ENCODE data around the gene CDRT15.
"Not testable (repeated sequence)": the region's sequence is repeated elsewhere in the genome, so short reads cannot be mapped to it uniquely, and the experiment has no call there.

Gene CDRT15

DNA sequence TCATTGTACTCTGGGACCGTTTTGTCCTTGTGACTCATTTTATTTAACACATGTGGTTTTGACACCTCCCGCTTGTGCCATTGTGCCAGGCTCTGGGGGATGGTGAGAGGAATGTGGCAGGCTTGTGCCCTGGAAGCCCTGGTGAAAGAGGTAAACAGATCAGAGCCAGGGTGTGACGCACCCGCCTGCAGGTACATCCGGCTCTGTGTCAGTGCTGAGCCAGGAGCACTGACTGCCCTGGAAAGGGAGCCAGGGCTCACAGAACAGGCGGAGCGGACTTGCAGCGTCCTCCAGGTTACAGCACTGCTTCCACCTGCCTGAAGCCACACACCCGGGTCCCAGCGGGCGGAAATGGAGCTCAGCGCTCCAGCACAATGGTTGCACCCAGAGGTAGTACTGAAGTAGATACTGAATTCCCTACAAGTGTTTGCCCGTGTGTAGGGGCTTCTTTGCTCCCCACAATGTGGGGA is 30.6 kb downstream of the CDRT15 start:
- DNase-seq, result peak; percentile 73

- no peak for DNase-seq
These were observed 31.3 kb downstream of the CDRT15 start for GRCh38 chr17:14205380-14205779.

DNA sequence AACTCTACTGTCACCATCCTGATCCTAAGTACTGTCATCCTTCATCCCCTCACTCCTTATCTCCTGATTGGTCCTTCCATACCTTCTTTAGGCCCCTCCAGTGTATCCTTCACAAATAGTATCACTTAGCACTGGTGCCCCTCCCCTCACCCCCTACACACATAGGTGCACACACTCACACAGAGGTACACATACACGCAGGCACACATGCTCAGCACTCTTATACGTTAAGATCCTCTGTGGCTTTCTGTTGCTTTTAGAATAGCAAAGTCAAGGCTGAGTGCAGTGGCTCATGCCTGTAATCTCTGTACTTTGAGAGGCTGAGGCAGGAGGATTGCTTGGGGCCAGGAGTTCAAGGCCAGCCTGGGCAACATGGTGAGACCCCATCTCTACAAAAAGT is 32.1 kb downstream of the CDRT15 start:
- DNase-seq, result no peak

DNA sequence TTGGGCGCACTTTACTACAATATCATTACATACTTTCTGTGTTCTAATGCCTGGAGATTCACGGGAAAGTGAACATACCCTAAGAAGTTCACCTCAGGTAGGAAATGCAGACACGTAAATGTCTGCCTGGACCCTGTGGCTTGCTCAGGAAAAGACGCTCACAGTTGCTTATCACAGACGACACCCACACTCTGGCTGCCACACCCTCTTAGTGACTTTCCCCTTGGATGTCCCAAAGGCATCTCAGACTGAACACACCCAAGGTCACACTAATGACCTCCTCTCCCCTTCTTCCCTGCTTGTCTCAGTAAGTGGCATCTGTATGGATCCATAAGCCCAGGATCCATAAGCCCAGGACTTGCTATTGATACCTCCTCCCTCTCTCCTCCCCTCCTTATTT is 32.6 kb downstream of the CDRT15 start:
- DNase-seq, result no peak

- peak; percentile 29 for DNase-seq
These were observed 33.3 kb downstream of the CDRT15 start for GRCh38 chr17:14203388-14203787.

DNA sequence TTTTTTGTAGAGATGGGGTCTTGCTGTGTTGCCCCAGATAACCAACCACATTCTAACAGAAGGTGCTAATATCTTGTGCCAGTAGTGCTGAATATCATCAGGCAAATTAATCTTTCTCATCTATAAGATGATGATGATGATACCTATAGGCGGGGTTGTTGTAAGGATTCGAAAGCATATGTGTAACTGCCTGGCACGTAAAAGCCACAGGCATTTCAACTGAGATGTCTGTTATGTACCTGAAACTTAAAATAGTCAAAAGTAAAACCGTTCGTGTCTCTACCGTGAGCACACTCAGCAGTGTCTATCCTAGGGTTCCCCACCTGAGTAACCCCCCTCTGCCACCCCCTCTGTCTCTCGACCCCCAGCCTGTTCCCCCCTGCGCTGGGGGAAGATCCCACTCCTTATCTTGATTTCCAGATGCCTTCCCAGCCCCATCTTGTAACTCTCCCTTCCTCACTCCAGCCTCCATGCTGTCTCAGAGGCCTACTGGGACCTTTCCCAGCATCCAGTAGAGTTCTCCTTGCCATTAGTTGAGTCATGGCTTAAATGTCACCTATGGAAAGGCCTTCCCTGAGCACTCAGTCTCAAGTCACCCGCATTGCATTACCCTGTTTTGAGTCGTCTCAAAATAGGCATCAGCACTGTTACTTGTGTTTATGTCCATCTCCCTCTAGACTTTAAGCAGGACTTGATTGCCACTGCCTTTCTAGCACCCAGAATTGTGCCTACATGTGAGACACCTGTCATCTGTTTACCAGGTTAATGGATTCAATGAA is 34.1 kb downstream of the CDRT15 start:
- no peak for DNase-seq

GRCh38 chr17:14201988-14202380 is 34.7 kb downstream of the CDRT15 start:
- no peak for DNase-seq

- DNase-seq, result peak; percentile 53
These were observed 35.4 kb downstream of the CDRT15 start for GRCh38 chr17:14201021-14201987.

DNA sequence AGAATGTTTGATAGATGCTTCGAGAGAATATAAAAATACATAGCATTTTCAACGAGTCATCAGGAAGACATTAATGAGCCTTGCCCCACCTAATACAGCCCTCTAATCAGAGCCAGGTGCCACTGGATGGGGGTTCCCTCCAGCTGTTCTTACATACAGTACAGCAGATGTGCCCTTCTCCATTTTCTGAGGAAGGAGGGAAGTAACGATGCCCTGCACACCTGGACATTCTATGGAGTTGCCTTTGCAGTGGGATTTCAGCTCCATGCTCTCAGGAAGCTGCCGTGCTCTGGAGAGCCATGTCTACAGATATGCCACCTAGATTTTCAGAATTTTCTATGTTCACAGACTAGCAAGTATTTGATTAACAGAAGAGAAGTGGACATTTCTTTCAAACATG is 36.3 kb downstream of the CDRT15 start:
- DNase-seq, result no peak

- DNase-seq, result no peak
These were observed 37.1 kb downstream of the CDRT15 start for GRCh38 chr17:14199601-14200000.

DNA sequence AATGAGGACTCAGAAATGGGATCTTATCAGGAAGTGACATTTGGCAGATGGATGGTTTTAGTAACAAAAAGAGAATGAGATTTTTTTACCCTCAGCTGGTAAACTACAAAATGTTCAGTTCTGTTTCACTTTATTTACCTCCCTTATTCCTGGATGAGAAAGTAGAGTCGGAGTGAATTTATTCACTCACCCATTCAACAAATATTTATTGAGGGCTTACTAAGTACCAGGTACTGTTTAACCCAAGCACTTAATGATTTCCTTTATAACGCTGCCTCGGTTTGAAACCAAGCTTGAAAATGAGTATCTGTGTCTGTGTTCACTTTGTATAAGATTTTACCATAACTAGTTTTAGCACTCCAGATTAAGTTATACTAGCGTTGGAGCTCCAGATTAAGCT is 38.1 kb downstream of the CDRT15 start:
- DNase-seq, result no peak

DNA sequence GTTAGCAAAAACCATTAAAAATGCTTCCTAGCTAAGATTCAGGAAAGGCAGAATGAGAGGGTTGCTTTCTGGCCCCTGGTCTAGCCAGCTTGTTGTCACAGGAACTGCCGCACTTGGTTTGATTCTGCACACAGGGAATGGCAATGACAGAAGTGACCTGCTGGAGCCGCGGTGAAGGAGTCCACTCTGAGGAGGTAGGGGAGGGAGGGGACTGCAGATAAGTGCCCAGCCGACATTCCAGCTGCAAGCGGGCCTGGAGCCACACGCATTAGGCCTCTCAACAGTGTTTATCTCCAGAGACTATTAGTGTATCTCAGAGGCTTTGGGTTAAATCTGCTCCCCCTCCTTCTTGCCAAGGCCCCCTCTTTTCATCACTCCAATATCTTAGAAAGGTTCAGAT is 38.6 kb downstream of the CDRT15 start:
- DNase-seq, result no peak

DNA sequence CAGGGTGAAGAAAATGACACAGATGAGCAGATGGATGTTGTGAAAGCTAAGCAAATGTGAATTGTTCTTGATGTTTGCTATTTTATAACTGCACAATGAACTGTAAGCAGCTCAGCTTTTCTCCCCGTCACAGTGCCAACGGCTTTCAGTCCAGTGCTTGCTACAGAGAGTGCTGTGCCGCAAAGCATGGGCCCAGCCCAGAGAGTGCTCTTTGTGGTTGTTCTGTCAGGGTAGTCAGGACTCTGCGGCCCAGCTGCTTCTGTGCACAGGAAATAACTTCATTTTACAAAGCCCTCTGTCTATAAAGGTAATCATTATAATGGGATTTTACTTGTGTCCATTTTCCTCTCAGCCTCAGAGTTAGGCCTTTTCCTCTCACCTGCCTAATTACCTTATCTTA is 39.1 kb downstream of the CDRT15 start:
- peak; percentile 51 for DNase-seq

DNA sequence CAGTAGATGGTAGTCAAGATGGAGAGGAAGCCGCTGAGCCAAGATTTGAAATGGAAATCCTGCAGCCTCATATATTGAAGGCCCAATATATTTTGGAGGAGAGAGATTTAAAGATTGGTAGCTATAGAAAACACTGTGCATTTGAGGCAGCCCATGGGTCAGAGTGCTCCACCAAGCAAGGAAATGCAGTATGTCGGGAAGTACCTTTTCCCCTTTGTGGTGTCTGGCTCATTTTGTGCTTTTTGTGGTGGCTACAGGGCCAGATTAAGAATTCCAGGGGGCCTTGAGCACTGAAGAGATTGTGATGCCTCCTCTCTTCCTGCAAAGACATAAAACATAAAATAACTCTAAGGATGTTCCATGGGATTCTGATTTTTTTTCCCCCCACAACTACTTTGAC is 39.6 kb downstream of the CDRT15 start:
- no peak for DNase-seq

GRCh38 chr17:14196377-14196997 is 40.2 kb downstream of the CDRT15 start:
- DNase-seq, result no peak

DNA sequence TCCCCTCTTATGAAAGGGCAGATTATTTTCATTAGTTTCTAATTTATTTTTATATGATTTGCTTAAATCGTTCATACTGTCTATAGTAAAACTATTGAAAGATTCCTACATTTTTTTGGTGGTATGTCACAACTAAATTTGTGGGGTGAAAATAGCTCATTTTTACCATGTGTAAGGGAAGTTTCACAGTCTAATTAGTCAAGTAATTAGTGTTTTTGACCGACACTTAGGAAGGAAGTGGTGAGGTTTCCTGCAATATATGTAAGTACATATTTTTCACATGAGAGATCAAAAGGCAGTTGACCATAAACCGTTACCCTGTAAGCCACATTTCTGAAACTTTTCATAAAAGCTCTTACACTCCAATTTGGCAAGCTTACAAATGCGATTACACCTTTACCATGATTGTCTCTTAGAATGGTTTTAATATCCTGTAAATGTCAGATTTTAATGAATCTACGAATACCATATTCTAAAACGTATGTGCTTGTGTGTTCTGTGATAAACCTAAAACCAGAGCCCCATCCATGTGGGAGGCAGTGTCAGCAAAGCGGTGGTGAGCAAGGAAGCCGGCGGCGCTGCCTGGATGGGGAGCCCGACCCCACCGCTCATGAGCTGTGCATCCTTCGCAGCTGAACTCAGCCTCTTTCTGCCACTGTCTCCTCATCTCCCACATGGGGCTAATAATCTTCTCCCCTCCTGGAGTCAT is 43.9 kb downstream of the CDRT15 start:
- DNase-seq, result not testable (repeated sequence)

GRCh38 chr17:14192039-14192438 is 44.6 kb downstream of the CDRT15 start:
- not testable (repeated sequence) for DNase-seq

DNA sequence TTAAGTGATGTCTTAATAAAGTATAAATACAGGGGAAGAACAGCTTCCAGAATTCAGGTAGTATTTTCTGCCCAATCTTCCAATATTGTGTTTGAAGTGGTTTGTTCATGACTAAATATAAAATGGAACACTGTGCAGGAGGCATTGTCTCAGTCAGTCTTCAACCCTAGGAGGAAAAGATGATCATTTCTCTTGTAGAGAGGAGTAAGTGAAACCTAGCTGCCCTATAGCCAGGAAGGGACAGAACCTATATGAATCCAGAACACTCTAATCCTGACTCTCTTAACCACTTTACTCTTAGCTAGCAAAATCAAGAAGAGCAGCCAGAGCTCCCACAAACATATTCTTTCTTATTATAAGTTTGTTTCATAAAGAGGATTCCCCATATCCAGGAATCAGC is 45.2 kb downstream of the CDRT15 start:
- not testable (repeated sequence) for DNase-seq

- not testable (repeated sequence) for DNase-seq
These were observed 45.9 kb downstream of the CDRT15 start for GRCh38 chr17:14190774-14191173.

DNA sequence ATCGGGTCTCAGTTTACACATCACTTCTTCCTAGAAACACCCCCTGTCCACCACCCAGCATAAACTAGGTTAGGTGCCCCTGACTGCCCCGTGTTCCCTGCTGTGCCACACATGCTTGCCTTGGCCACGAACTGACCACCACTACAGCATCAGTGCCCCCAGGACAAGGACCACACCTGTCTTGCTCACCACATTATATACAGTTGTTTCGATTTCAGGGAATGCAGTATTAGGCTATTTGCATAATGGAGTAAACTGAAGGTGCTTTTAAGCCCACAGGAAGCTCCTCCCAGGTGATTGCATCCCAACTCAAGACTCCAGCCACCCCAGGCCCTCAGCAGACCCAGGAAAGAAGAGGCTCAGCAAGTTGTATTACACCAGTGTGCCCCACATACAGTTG is 50.2 kb downstream of the CDRT15 start:
- not testable (repeated sequence) for DNase-seq

Measured in activated CD8-positive, alpha-beta memory T cell treated with anti-CD3 and anti-CD28 coated beads, Interleukin-2, amount 50 U/mL, for 4 hours (primary cell).